NOMO-1 treated with DMSO at 0.1 percent for 48 hours (cell line): ENCODE measurements around the gene SORD.
"Not testable (repeated sequence)": the region's sequence is repeated elsewhere in the genome, so short reads cannot be mapped to it uniquely, and the experiment has no call there.

Experiments
- DNase-seq: peaks from one replicate; lab custom pipeline; 2025; ENCODE audit not compliant: unreplicated experiment; lab: John Stamatoyannopoulos, UW

Gene SORD

GRCh38 chr15:45022871-45023658, at the start of gene SORD:
Gene SORD, plus strand, starts transcription at chr15:45023195. Its CDS starts 89 bp downstream, at chr15:45023284.
- DNase-seq, result peak; percentile 79

DNA sequence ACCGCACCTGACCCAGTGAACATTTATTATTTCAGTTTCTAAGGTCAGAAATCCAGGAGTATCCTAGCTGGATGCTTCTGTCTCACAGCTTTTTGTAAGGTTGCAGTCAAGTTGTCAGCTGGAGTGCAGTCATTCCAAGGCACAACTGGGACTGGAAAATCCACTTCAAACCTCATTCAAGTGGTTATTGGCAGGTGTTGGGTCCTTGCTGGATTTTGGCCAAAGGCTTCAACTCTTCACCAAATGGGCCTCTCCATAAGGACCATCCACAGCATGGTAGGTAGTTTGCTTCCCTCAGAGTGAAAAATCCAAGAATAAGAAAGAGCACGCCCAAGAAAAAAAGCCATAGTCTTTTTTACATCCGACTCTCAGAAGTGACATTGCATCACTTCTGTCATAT, 46.8 kb upstream of the SORD start:
- not testable (repeated sequence) for DNase-seq

DNA sequence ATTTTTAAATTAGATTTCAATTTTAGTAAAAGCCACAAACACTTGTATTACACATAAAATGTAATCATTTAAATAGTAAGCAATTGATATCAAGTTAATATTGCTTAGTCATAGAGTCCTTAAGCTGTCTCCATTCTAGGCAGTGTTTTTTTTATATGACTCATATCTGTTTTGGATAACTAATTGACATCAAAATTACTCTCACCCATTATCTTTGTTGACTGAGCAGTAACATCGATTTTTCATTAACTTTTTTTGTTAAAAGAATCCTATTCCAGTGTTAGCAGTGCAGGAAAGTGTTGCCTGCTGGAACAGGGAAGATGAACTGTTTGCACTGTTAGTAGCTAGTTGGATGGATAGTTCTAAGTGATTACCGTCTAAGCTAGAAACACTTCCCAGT, 45.2 kb upstream of the SORD start:
- DNase-seq, result not testable (repeated sequence)

GRCh38 chr15:44979617-44980339, 43.2 kb upstream of the SORD start:
- not testable (repeated sequence) for DNase-seq

GRCh38 chr15:44984144-44984543, 38.9 kb upstream of the SORD start:
- DNase-seq, result not testable (repeated sequence)

DNA sequence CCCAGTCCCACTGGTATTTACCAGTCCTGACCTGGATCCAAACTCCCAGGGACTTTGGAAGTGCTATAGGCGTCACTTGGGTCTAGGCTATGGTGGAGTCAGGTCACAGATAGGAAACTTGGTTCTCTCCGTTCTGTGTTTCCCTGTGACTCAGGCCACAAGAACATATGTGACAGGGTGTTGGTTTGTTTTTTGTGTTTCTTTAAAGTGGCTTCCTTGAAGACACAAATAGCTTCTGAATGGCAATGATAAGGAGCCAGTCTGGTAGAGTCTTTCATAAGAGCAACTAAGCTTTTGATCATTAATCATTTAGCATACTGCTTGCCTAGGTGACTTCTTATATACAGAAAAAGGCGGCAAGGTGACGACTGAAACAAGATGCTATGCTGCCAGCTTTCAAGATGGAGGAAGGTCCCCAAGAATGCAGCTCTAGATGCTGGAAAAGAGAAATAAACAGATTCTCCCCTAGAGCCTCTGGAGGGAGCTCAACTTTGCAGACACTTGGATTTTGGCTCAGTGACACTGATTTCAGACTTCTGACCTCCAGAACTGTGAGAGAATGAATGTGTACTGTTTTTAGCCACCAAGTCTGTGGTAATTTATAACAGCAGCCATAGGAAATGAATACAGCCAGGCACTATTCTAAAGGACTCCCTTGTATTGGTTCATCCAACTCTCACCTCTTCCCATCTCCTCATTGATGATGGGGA, 36.5 kb upstream of the SORD start:
- DNase-seq, result not testable (repeated sequence)

- DNase-seq, result not testable (repeated sequence)
These were observed 35.3 kb upstream of the SORD start for GRCh38 chr15:44987711-44988110.

DNA sequence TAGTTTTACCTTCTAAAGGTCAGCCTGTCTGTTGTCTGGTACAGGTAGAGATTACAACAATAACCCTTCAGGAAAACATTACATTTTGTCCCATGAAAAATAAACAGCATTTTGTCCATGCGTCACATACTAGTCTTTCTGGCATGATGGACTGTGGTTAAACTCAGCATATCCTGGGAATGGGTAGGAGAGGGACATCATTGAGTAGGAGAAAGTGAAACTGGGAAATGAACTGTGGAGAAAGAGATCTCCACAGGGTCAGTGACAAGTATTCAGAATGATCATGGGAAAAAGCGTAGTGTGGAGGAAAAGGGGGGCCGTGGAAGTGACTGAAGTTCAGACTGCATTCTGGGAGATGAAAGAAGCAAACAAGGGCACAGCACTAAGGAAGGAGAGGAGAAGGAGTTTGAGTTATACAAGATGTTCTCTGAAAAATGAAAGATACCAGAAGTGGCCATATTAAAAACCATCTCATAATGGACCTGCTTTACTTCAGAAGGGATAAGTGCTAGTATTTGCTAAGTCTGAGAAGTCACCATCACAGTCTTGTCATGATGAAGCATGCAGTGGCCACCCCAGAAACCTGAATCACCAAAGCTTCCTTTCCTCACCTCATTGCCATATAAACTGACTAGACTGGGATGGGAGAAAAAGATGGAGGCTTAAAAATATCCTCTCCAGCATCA, 34.7 kb upstream of the SORD start:
- not testable (repeated sequence) for DNase-seq

- not testable (repeated sequence) for DNase-seq
These were observed 34.1 kb upstream of the SORD start for GRCh38 chr15:44988870-44989219.

GRCh38 chr15:44997632-44998031, 25.4 kb upstream of the SORD start:
- not testable (repeated sequence) for DNase-seq

- DNase-seq, result no peak
These were observed 23.9 kb upstream of the SORD start for GRCh38 chr15:44999105-44999504.

DNA sequence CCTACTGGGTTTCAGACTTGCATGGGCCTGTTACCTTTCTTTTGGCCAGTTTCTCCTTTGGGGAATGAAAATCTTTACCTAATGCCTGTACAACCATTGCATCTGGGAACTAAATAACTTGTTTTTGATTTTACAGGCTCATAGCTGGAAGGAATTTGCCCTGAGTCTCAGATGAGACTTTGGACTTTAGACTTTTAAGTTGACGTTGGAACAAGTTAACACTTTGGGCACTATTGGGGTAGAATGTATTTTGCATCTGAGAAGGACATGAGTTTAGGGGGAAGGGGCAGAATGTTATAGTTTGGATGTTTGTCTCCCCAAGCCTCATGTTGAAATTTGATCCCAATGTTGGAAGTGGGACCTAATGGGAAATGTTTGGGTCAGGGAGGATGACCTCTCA, 21.8 kb upstream of the SORD start:
- not testable (repeated sequence) for DNase-seq

- DNase-seq, result not testable (repeated sequence)
These were observed 19.1 kb upstream of the SORD start for GRCh38 chr15:45003731-45004410.

GRCh38 chr15:45004590-45005175, 18.3 kb upstream of the SORD start:
- not testable (repeated sequence) for DNase-seq

- no peak for DNase-seq
These were observed 13.9 kb upstream of the SORD start for GRCh38 chr15:45009046-45009445.

DNA sequence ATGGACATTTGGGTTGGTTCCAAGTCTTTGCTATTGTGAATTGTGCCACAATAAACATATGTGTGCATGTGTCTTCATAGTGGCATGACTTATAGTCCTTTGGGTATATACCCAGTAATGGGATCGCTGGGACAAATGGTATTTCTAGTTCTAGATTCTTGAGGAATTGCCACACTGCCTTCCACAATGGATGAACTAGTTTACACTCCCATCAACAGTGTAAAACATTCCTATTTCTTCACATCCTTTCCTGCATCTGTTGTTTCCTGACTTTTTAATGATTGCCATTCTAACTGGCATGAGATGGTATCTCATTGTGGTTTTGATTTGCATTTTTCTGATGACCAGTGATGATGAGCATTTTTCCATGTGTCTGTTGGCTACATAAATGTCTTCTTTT, 7.9 kb upstream of the SORD start:
- DNase-seq, result not testable (repeated sequence)

DNA sequence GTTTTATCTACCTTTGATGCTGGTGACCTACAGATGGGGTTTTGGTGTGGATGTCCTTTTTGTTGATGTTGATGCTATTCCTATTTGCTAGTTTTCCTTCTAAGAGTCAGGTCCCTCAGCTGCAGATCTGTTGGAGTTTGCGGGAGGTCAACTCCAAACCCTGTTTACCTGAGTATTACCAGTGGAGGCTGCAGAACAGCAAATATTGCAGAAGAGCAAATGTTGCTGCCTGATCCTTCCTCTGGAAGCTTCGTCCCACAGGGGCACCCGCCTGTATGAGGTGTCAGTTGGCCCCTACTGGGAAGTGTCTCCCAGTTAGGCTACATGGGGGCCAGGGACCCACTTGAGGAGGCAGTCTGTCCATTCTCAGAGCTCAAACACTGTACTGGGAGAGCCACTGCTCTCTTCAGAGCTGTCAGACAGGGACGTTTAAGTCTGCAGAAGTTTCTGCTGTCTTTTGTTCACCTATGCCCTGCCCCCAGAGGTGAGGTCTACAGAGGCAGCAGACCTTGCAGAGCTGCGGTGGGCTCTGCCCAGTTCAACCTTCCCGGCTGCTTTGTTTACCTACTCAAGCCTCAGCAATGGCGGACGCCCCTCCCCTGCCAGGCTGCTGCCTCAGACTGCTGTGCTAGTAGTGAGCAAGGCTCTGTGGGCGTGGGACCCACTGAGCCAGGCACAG, 2.6 kb upstream of the SORD start:
- not testable (repeated sequence) for DNase-seq

DNA sequence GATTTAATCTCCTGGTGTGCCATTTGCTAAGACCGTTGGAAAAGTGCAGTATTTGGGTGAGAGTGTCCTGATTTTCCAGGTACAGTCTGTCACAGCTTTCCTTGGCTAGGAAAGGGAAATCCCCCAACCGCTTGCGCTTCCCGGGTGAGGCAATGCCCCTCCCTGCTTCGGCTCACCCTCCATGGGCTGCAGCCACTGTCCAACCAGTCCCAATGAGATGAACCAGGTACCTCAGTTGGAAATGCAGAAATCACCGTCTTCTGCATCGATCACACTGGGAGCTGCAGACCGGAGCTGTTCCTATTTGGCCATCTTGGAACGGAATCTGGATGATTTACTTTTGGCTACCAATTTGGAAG, 2.1 kb upstream of the SORD start:
- not testable (repeated sequence) for DNase-seq

- no peak for DNase-seq
These were observed 1.6 kb upstream of the SORD start for GRCh38 chr15:45021348-45021747.
